ENCODE measurements around the gene AGAP3.

- TF ChIP-seq CTCF (IDR thresholded peaks at IDR 0.05) = no peak
- TF ChIP-seq POLR2A (IDR thresholded peaks at IDR 0.05) = no peak
- no peak for TF ChIP-seq POLR2AphosphoS5 (IDR thresholded peaks at IDR 0.05)
Observed at GRCh38 chr7:151139071-151139790, 53.0 kb downstream of the AGAP3 start.
